CD4-positive, alpha-beta T cell treated with Interferon gamma for 1 hour (primary cell): ENCODE measurements around the gene TSG101.

Source experiments
- DNase-seq: peaks from one replicate; pipeline ENCODE4 v3.0.0-alpha.2; 2020

Gene TSG101

GRCh38 chr11:18492888-18493287 lies 33.9 kb downstream of the TSG101 start:
- DNase-seq = no peak

- no peak for DNase-seq
Measured at GRCh38 chr11:18491924-18492323, 34.8 kb downstream of the TSG101 start.

- DNase-seq = no peak
Measured at GRCh38 chr11:18490736-18491485, 35.8 kb downstream of the TSG101 start.

GRCh38 chr11:18490319-18490718 lies 36.4 kb downstream of the TSG101 start:
- no peak for DNase-seq

GRCh38 chr11:18485913-18486528 lies 40.7 kb downstream of the TSG101 start:
- DNase-seq = no peak

GRCh38 chr11:18479063-18479462 lies 47.7 kb downstream of the TSG101 start:
- no peak for DNase-seq

GRCh38 chr11:18472587-18472986 lies 54.2 kb downstream of the TSG101 start:
- no peak for DNase-seq

- no peak for DNase-seq
Measured at GRCh38 chr11:18471995-18472394, 54.7 kb downstream of the TSG101 start.

- no peak for DNase-seq
Measured at GRCh38 chr11:18468961-18469360, 57.8 kb downstream of the TSG101 start.

- no peak for DNase-seq
Measured at GRCh38 chr11:18468059-18468458, 58.7 kb downstream of the TSG101 start.

GRCh38 chr11:18466402-18466801 lies 60.3 kb downstream of the TSG101 start:
- DNase-seq = no peak

- DNase-seq = no peak
Measured at GRCh38 chr11:18463439-18463838, 63.3 kb downstream of the TSG101 start.

- no peak for DNase-seq
Measured at GRCh38 chr11:18461909-18462308, 64.8 kb downstream of the TSG101 start.

- DNase-seq = no peak
Measured at GRCh38 chr11:18459634-18460033, 67.1 kb downstream of the TSG101 start.

- DNase-seq = no peak
Measured at GRCh38 chr11:18457450-18457849, 69.3 kb downstream of the TSG101 start.

GRCh38 chr11:18455686-18456372 lies 70.9 kb downstream of the TSG101 start, which contains the start of gene LDHAL6A:
LDHAL6A (plus strand) TSS chr11:18455856; CDS start chr11:18456681, 825 bp downstream.
- DNase-seq = peak; percentile 19

- DNase-seq = no peak
Measured at GRCh38 chr11:18452927-18453326, 73.8 kb downstream of the TSG101 start.

GRCh38 chr11:18449251-18449650 lies 77.5 kb downstream of the TSG101 start:
- DNase-seq = no peak

GRCh38 chr11:18438691-18439090 lies 88.1 kb downstream of the TSG101 start:
- DNase-seq = no peak
